GM12801 (cell line): ENCODE measurements around the gene CAMK1.

Source experiments
- CTCF ChIP-seq: IDR thresholded peaks from one replicate; pipeline ENCODE4 v1.5.1; 2011; ENCODE audit warnings: control low read depth; ENCODE audit not compliant: insufficient read length; ENCODE audit errors: extremely low read depth

CAMK1 gene

GRCh38 chr3:9803494-9803893 lies 33.7 kb upstream of the CAMK1 start:
- TF ChIP-seq CTCF = no peak

- no peak for TF ChIP-seq CTCF
Measured at GRCh38 chr3:9800529-9800928, 30.8 kb upstream of the CAMK1 start.

- no peak for TF ChIP-seq CTCF
Measured at GRCh38 chr3:9797196-9797945, 27.6 kb upstream of the CAMK1 start.

GRCh38 chr3:9795207-9795606 lies 25.5 kb upstream of the CAMK1 start:
- no peak for TF ChIP-seq CTCF

GRCh38 chr3:9794400-9794799 lies 24.7 kb upstream of the CAMK1 start:
- TF ChIP-seq CTCF = no peak

- no peak for TF ChIP-seq CTCF
Measured at GRCh38 chr3:9793161-9793781, 23.5 kb upstream of the CAMK1 start.

- no peak for TF ChIP-seq CTCF
Measured at GRCh38 chr3:9792405-9793160, 22.8 kb upstream of the CAMK1 start, which contains the start of the genes ARPC4 and TADA3. Gene ARPC4, plus strand, starts transcription at chr3:9793082. Its CDS starts 40 bp downstream, at chr3:9793122. Gene TADA3, minus strand, starts transcription at chr3:9792473. Its CDS starts 1,007 bp downstream, at chr3:9791466.
